ENCODE results near the gene FEM1A. TPM values are rescaled to one million over a fixed set of nuclear protein-coding genes. Genes with fewer than 3 reads are reported as not detected.
"Not testable (repeated sequence)": the region's sequence is repeated elsewhere in the genome, so short reads cannot be mapped to it uniquely, and the experiment has no call there.

FEM1A gene
- total and polyA plus RNA-seq, 2 of the 13 experiments (the other 11 are each of a cell fraction or from before 2014, with no cell fraction given) = 3.2 to 10.8 TPM

DNA sequence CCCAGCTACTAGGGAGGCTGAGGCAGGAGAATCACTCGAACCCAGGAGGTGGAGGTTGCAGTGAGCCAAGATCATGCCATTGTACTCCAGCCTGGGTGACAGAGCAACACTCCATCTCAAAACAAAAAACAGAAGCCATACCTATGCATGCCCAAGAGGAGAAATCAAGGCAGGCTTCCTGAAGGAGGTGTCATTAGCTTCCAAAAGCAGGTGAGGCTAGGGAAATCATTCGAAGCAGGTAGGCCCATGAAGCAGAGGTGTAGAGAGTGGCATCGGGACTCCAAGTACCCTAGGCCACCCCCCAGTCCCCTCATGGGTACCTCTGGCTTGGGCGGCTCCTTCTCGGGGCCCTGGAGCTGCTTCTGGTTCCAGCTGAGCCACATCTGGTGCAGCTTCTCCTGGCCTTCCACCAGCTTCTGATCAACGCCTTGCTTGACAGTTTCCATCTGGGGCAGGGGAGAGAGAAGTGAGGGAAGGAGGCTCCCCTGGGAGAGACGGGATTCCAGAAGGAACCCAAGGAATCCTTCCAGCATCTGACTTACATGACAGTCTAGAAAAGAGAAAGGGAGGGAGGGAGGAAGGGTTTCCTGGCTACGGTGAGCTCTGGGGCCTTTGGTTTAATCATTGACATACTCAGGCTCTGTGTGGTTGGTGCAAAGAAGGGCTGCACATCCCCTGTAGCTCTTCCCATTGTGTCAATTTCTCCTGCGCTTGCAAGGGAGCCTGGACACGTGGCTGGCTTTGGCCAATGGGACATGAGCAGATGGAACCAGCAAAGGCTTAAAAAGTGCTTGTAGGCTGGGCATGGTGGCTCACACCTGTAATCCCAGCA, 53.0 kb downstream of the FEM1A start (continued):
- TF ChIP-seq HNF1B (CRISPR knock-in tag; IDR thresholded peaks at IDR 0.05) = peak; percentile 93
- TF ChIP-seq ZMYM4 (CRISPR knock-in tag; IDR thresholded peaks at IDR 0.05) = peak; percentile 29; the same call in 1 of the 2 replicates
- TF ChIP-seq NFYC (CRISPR knock-in tag; IDR thresholded peaks at IDR 0.05) = peak; percentile 81
- TF ChIP-seq PRPF4 (IDR thresholded peaks at IDR 0.05; ENCODE audit: low read depth, low read length, poor library complexity, severe bottlenecking) = no peak
- TF ChIP-seq MAX (IDR thresholded peaks at IDR 0.05) = peak; percentile 36; the same call in 1 of the 2 replicates
- TF ChIP-seq, protein P1, sequence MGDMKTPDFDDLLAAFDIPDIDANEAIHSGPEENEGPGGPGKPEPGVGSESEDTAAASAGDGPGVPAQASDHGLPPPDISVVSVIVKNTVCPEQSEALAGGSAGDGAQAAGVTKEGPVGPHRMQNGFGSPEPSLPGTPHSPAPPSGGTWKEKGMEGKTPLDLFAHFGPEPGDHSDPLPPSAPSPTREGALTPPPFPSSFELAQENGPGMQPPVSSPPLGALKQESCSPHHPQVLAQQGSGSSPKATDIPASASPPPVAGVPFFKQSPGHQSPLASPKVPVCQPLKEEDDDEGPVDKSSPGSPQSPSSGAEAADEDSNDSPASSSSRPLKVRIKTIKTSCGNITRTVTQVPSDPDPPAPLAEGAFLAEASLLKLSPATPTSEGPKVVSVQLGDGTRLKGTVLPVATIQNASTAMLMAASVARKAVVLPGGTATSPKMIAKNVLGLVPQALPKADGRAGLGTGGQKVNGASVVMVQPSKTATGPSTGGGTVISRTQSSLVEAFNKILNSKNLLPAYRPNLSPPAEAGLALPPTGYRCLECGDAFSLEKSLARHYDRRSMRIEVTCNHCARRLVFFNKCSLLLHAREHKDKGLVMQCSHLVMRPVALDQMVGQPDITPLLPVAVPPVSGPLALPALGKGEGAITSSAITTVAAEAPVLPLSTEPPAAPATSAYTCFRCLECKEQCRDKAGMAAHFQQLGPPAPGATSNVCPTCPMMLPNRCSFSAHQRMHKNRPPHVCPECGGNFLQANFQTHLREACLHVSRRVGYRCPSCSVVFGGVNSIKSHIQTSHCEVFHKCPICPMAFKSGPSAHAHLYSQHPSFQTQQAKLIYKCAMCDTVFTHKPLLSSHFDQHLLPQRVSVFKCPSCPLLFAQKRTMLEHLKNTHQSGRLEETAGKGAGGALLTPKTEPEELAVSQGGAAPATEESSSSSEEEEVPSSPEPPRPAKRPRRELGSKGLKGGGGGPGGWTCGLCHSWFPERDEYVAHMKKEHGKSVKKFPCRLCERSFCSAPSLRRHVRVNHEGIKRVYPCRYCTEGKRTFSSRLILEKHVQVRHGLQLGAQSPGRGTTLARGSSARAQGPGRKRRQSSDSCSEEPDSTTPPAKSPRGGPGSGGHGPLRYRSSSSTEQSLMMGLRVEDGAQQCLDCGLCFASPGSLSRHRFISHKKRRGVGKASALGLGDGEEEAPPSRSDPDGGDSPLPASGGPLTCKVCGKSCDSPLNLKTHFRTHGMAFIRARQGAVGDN (CRISPR knock-in tag; IDR thresholded peaks at IDR 0.05) = peak; percentile 53; the same call in 1 of the 2 replicates
- no peak for TF ChIP-seq LCORL (IDR thresholded peaks at IDR 0.05)
- TF ChIP-seq LCORL (CRISPR knock-in tag; IDR thresholded peaks at IDR 0.05) = peak; percentile 28; the same call in 1 of the 2 replicates
- TF ChIP-seq ZFP36 (IDR thresholded peaks at IDR 0.05; ENCODE audit: borderline replicate concordance, low read depth, low read length, partially characterized antibody) = peak; percentile 87
- peak; percentile 49; the same call in 1 of the 2 replicates for TF ChIP-seq ZFX (CRISPR knock-in tag; IDR thresholded peaks at IDR 0.05; ENCODE audit: low read depth)
- TF ChIP-seq MNT (IDR thresholded peaks at IDR 0.05) = peak; percentile 56
- no peak for TF ChIP-seq ZNF709 (CRISPR knock-in tag; IDR thresholded peaks at IDR 0.05)
- TF ChIP-seq ZNF460 (CRISPR knock-in tag; IDR thresholded peaks at IDR 0.05; ENCODE audit: borderline replicate concordance) = 0 out of 2 replicates have a peak, but pooled peaks have one; percentile 61
- TF ChIP-seq NFYB (CRISPR knock-in tag; IDR thresholded peaks at IDR 0.05) = peak; percentile 57; the same call in 1 of the 2 replicates

DNA sequence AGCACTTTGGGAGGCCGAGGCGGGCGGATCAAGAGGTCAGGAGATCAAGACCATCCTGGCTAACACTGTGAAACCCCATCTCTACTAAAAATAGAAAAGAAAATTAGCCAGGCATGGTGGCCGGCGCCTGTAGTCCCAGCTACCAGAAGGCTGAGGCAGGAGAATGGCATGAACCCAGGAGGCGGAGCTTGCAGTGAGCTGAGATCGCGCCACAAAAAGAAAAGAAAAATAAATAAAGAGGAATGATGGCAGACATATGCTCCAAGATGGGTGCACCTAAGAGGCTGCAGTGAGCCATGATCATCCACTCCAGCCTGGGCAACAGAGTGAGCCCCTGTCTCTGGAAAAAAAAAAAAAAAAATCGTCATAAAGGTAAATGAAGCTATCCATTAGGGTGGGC, 54.4 kb downstream of the FEM1A start:
- H3K27ac ChIP-seq (ENCODE audit: extremely low read length, insufficient read depth, low read length); H3K4me2 ChIP-seq (ENCODE audit: low read depth, low read length); FAIRE-seq; intact Hi-C loops (cut with micrococcal nuclease; ENCODE audit: unreplicated experiment); CTCF ChIA-PET (ENCODE audit: low intra/inter-chr PET ratio, low total read pairs); ATAC-seq; DNase-seq (ENCODE audit: low spot score); H2AFZ ChIP-seq (ENCODE audit: low read length); H3K4me3 ChIP-seq (replicated peaks in 1 of 3; ENCODE audit: insufficient read depth in 1 of 3, low read depth in 2 of 3, low read length in 3 of 3); in situ Hi-C loops (cut with HindIII; ENCODE audit: extremely low pct_ligation_motif_present, low pct_unique_long_range_greater_than_20kb); H3K9me3 ChIP-seq (ENCODE audit: low read length); H4K20me1 ChIP-seq (ENCODE audit: insufficient read depth, low read length); BruUV-seq (replicated peaks); H3K27me3 ChIP-seq (ENCODE audit: control insufficient read depth in 1 of 2, insufficient read depth in 2 of 2, low read length in 2 of 2); H3K79me2 ChIP-seq (ENCODE audit: insufficient read depth, low read length); H3K9ac ChIP-seq (ENCODE audit: insufficient read depth, low read depth, low read length); POLR2A ChIA-PET: not testable (repeated sequence)
- Histone ChIP-seq H3K36me3 (replicated peaks in 1 of 2; ENCODE audit: control insufficient read depth in 1 of 2, insufficient read depth in 2 of 2, low read length in 2 of 2) (peaks cover 16 to 33% of the 10 kb centered on the region in 2 experiments; a peak in 4 of 5 replicates), H3K4me1 (ENCODE audit: insufficient read depth, low read length) (peaks cover 45% of the 10 kb centered on the region)
- WGBS (ENCODE audit: low lambda C conversion rate) = 99% methylated on average over 8 of the region's 9 CpGs
